GM18868 (cell line): ENCODE data around the gene UGT2B11.
"Not testable (repeated sequence)": the region's sequence is repeated elsewhere in the genome, so short reads cannot be mapped to it uniquely, and the experiment has no call there.

Experiments
- ATAC-seq: cut with Tn5 transposase; IDR thresholded peaks from one replicate; pipeline ENCODE4 v1.9.1; 2021; ENCODE audit warnings: mild to moderate bottlenecking, moderate library complexity; ENCODE audit not compliant: unreplicated experiment

Gene UGT2B11

DNA sequence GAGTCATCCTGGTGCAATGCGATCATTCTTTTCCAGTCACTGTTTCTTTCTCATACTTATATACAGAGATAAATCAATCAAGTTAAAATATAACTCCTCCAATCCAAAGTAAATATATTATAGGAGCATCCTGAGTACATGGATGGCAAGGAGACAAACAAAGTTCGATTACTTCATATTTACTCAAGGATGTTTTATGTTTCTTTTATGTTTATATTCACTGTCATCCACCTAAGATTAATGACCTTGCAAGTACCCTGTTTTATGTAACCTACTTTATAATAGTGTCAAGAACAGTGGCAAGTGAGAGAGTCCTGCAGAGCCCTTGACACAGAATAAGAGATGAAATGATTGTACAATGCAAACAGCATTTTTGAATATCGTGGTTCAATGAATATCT is at the start of gene UGT2B11:
TSS of gene UGT2B11 (minus strand) at position 33 of the 400 bp plus-strand sequence. CDS start at position 7, 26 bp downstream.
- ATAC-seq: no peak

DNA sequence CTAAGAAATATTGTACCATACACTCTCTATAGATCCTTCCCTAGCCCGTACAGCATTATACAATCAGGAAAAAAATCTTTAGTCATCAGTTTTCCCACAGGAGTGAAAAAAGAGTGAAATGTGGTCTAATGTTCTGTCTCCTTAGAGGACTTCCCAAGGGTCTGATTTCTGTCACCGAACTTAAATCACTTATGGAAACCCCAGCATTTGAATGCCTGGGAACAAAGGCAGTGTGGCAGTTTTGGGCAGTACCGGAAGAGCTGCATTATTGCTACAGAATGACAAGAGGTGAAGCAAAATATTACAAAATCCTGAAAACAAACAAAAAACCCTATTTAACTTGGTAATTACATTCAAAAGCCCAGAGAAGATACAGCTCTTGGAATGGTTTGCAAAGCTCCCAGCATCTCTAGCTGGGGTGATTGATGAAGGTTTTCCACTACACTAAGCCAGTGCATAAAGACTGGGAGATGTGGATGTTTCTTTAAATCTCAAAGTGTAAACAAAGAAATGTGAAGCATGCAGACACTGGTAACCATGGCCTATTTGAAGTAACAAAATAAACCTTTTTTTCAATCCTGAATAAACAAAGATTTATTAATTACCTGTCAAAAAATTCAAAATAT is 38.7 kb upstream of the UGT2B11 start:
- not testable (repeated sequence) for ATAC-seq

DNA sequence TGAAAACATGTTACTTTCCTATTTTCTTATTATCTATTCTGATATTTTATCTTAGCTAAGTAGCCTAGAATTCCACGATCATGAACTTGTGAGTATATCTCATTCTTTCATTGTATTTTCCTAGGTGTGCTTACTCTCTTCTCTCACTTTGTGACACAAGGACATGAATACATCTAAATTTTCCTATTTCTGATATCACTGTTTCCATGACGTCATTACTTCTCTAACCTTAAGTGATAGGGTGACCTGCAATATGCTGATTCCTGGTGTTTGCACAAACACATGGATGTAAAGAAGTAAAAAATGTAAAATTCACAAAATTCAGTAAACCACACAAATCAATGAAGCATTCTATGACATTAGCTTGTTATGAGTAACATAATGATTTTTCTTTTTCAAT is 36.3 kb upstream of the UGT2B11 start:
- not testable (repeated sequence) for ATAC-seq

DNA sequence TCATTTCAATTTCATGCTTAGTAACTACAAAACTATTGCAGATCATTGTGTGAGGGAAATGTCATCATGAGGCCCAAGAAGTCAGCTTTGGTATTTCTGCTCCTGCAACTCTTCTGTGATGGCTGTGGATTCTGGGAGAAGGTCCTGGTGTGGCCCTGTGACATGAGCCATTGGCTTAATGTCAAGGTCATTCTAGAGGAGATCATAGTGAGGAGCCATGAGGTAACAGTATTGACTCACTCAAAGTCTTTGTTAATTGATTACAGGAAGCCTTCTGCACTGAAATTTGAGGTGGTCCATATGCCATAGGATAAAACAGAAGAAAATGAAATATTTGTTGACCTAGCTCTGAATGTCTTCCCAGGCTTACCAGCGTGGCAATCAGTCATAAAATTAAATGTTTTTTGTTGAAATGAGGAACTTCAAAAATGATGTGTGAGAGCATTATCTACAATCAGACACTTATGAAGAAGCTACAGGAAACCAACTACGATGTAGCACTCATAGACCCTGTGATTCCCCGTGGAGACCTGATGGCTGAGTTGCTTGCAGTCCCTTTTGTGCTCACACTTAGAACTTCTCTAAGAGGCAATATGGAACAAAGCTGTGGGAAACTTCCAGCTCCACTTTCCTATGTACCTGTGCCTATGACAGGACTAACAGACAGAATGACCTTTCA is 28.2 kb upstream of the UGT2B11 start:
- not testable (repeated sequence) for ATAC-seq

DNA sequence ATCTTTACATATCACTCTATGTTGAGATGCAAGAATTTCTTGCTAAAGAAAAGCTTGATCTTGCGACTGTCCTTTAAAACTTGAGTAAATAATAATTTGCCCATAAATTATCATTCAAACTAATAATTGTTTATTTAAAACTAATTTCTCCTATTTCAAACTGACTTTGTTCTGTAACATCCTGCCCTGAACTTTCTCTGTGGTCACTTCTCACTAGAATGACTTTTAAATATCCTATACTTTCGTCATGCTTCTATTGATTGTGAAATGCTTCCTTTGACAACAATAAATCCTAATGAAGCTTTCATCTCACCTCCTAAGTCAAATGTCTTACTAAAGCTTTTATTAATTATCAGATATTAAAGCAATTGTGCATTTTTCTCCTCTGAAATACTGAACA is 27.2 kb upstream of the UGT2B11 start:
- ATAC-seq: not testable (repeated sequence)

DNA sequence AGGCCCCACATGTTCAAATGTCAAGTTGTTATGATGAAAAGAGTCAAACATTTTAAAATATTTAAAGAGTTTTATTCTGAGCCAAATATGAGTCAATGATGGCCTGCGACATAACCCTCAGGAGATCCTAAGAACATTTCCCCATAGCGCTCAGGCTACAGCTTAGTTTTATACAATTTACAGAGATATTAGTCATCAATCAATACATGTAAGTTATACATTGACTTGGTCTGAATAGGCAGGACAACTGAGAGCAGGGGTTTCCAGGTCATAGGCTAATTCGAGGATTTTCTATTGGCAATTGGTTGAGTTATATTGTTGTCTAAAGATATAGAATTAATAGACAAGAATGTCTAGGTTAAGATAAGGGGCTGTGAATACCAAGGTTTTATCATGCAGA is 26.2 kb upstream of the UGT2B11 start:
- ATAC-seq: not testable (repeated sequence)

DNA sequence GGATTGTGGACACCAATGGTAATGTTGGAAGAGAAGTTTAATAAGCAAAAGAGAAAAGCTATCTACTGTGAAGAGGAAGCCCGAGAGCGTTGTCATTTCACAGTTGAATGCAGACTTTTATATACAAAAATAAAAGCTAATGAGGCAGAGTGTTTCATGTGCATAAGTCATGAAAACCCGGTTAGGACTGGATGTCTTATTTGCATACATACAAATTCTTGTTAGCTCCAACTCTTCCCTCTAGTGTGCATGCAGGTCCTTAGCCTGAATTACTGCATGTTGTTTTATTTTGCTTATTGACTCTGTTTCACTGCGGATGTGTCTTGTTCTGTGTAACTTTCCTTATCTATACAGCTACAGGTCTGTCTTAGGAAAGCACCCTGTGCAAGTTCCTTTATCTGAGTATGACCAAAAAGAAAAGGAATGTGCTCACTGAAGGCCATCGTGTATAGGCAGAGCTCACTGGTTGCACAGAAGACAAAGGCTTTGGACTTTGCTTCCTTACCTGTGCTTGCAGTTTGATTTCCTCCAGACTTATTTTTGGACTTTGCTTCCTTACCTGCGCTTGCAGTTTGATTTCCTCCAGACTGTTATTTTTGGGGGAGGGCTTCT is 25.1 kb upstream of the UGT2B11 start:
- no peak for ATAC-seq

DNA sequence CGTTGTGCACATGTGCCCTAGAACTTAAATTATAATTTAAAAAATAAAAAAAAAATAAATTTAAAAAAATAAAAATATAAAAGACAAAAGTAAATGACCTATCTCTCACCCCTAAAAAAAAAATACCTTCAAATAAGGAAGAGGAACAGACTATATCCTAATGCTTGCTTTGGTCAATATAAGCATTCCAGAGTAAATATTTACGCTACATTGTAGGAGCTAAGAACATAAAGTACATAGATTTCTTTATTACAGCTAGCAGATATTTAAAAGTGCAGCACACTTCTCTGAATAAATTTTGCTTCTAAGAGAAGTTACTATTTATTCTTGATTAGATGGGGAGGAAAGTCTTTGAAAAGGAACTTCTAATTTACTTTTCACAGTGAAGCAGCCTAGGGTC is 24.5 kb upstream of the UGT2B11 start:
- no peak for ATAC-seq

DNA sequence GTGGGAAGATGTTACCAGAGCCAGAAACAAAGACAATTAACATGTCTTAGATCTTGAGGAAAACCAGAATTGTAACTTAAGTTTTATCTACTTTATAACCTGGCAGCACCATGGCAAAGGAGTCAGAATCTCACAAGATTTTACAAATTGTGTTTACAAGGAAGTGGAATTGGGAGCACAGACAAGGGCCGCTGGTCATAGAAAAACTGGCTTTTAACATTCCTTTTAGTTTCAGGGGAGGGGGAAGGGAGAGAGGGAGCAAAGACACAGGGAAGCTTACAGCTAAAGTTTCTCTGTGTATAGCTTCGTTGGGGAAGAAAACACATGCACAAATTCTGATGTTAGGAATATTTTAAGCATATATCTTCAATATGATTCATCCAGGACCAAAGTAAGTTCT is 10.3 kb upstream of the UGT2B11 start:
- no peak for ATAC-seq

DNA sequence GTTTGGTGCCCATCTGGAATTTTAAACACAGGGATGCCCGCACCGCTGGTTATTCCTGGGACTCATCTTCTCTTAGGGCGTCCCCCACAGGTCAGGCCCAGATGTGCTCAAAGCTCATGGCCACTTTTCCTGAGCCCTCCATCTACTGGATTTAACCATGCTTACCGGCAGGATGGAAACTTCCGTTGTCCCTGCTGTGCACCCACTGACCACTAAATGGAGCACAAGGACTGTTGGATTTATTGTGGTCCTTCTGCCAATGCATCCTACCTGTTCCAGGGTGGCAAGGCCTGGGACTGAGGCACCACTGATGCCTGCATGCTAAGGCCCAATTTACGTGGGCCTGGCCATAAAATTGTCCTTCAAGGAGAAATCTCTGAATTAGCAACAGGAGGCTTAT is 8.7 kb upstream of the UGT2B11 start:
- not testable (repeated sequence) for ATAC-seq

DNA sequence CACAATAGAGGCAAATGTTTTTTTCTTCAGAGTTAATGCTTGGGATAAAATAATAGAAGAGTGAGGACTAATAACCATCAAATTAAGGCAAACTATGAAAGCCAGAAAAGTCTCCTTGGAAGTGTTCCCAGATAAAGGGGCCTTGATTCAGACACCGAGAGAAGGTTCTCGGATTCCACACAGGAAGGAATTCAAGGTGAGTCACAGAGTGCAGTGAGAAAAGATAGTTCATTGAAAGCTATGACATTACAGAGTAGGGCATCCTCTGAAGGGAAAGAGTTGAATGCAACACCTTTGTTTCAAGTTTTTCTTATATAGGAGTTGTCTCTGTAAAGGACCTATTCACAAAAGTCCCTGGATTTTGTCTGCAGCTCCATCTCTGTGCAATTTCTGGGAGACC is 3.9 kb upstream of the UGT2B11 start:
- not testable (repeated sequence) for ATAC-seq

DNA sequence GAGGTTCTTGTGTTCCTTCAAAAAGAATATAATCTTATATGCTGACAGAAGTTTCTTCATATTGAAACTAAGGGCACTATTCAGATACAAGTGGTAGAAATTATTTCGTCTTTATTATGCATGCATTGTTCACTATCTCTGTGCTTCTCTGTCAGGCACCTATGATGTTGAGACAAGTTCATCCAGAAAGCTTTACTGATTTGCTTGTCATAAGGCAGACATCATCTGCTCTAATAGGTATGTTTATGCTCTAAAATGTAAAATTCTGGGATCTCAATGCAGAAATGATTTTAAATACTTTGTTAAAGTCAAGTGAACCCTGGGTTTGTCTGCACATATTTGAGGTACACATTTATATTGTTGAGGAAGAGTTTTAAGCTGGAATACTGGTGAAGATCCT is 3.6 kb downstream of the UGT2B11 start:
- no peak for ATAC-seq

DNA sequence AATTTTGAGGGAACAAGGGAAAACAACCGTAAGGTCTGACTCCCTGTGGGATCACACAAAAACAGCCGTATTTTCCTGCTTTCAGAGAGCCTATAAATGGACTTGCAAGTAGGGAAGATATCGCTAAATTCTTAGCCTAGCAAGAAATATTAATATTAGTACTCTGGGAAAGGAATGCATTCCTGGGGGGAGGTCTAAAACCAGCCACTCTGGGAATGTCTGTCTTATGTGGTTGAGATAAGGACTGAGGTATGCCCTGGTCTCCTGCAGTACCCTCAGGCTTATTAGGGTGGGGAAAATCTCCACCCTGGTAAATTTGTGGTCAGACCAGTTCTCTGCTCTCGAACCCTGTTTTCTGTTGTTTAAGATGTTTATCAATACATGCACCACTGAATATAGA is 16.0 kb downstream of the UGT2B11 start:
- ATAC-seq: not testable (repeated sequence)

DNA sequence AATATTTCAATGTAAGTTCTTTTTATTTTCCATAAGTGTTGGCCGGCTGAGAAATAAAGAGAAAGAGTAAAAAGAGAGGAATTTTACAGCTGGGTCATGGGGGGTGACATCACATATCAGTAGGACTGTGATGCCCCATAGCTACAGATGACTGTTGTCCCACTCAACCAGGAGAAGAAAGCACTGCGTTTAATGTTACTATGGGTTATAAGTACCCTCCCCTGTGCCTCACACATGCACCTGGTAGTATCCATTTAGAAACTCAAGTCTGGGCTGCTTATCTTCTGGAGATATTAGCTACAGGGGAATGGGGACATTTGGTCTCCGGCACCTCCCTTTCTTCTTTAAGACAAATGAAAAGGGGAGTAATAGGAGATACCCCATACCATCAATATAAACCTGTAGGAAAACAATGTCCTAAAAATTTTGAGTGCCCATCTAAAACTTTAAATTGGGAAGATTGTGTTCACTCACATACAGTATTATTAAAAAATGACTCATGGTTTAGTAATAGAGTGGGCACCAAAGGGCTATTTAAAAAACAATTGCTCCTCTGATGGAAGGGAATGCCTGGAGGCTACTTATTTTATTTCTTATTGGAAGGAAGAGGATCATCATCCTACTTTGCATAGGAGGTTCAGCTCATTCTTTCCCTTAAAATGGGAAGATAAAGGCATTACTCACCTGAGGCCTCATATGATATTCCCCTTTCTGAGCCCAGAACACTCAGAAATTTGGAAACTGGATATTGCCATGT is 18.2 kb downstream of the UGT2B11 start:
- no peak for ATAC-seq

DNA sequence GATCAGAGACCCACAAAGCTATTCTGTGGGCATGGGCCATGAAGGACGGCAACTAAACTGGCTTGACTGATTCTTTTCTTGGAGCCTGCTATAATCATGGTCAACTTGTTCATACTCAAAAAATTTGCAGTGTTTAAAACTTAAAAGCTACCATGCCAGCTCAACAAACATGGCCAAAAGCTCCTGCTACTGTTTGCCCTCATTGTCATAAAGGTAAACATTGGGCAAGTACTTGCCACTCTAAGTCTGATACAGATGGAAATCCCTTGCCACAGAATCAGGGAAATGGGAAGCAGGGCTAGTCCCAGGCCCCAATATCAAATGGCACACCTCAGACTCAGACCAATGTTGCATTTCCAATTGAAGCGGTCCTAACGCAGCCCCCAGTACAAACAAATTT is 20.4 kb downstream of the UGT2B11 start:
- no peak for ATAC-seq

DNA sequence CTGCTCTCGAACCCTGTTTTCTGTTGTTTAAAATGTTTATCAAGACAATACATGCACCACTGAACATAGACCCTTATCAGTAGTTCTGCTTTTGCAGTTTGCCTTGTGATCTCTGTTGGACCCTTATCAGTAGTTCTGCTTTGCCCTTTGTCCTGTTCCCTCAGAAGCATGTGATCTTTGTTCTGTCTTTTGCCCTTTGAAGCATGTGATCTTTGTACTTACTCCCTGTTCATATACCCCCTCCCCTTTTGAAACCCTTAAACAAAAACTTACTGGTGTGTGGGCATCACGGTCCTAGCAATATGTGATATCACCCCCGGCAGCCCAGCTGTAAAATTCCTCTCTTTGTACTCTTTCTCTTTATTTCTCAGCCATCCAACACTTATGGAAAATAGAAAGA is 22.6 kb downstream of the UGT2B11 start:
- ATAC-seq: not testable (repeated sequence)

DNA sequence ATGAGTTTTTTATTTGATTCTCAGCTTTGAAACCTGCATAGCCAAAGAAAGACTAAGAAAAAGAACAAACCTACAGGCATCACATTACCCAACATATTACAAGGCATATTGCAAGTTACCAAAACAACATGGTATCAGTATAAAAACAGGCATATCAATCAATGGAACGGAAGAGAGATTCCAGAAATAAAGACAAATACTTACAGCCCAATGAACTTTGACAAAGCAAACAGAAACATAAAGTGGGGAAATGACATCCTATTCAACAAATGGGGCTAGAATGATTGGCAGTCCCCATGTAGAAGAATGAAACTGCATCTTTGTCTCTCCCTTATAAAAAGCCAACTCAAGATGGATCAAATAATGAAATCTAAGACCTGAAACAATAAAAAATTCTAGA is 23.9 kb downstream of the UGT2B11 start:
- not testable (repeated sequence) for ATAC-seq

DNA sequence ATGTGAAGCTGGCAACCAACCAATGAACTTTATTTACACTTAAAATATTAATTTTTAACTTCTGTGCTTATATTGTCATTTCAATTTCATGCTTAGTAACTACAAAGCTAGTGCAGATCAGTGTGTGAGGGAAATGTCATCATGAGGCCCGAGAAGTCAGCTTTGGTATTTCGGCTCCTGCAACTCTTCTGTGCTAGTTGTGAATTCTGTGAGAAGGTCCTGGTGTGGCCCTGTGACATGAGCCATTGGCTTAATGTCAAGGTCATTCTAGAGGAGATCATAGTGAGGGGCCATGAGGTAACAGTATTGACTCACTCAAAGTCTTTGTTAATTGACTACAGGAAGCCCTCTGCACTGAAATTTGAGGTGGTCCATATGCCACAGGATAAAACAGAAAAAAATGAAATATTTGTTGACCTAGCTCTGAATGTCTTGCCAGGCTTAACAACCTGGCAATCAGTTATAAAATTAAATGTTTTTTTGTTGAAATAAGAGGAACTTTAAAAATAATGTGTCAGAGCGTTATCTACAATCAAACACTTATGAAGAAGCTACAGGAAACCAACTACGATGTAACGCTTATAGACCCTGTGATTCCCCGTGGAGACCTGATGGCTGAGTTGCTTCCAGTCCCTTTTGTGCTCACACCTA is 32.9 kb downstream of the UGT2B11 start:
- not testable (repeated sequence) for ATAC-seq

DNA sequence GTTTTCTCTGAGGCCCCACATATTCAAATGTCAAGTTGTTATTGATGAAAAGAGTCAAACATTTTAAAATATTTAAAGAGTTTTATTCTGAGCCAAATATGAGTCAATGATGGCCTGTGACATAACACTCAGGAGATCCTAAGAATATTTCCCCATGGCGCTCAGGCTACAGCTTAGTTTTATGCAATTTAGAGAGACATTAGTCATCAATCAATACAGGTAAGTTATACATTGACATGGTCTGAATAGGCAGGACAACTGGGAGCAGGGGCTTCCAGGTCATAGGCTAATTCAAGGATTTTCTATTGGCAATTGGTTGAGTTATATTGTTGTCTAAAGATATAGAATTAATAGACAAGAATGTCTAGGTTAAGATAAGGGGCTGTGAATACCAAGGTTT is 34.7 kb downstream of the UGT2B11 start:
- ATAC-seq: not testable (repeated sequence)

DNA sequence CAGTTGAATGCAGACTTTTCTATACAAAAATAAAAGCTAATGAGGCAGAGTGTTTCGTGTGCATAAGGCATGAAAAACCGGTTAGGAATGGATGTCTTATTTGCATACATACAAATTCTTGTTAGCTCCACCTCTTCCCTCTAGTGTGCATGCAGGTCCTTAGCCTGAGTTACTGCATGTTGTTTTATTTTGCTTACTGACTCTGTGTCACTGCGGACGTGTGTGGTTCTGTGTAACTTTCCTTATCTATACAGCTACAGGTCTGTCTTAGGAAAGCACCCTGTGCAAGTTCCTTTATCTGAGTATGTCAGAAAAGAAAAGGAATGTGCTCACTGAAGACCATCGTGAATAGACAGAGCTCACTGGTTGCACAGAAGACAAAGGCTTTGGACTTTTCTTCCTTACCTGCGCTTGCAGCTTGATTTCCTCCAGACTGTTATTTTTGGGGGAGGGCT is 35.8 kb downstream of the UGT2B11 start:
- ATAC-seq: not testable (repeated sequence)
